HEK293T (cell line): ENCODE data around the gene TMEM42.
A peak's percentile ranks its signal among the peaks of the same experiment; 100 is the strongest.
"Not testable (repeated sequence)": the region's sequence is repeated elsewhere in the genome, so short reads cannot be mapped to it uniquely, and the experiment has no call there.

ENCODE experiments used
- CTCF ChIA-PET: fragments of 350-600 bp; formaldehyde crosslinking; extraction: SDS; loops from one replicate; lab custom pipeline; 2021; ENCODE audit warnings: antibody characterized with exemption, inconsistent platforms; lab: Yijun Ruan, JAX
- POLR2A ChIA-PET: fragments of 350-600 bp; formaldehyde crosslinking; extraction: SDS; loops from one replicate; lab custom pipeline; 2020; ENCODE audit warnings: antibody characterized with exemption, inconsistent platforms; lab: Yijun Ruan, JAX
- DNase-seq: peaks from one replicate; pipeline ENCODE4 v3.0.0; 2012; ENCODE audit warnings: mixed read lengths; ENCODE audit errors: extremely low spot score
- ARNT ChIP-seq: fragments of 450-650 bp; IDR thresholded peaks from 2 replicates; pipeline ENCODE4 v1.6.1; 2017; ENCODE audit warnings: mild to moderate bottlenecking
- BHLHE40 ChIP-seq: fragments of 450-650 bp; IDR thresholded peaks from 2 replicates; pipeline ENCODE4 v1.6.1; 2016; ENCODE audit warnings: mild to moderate bottlenecking, moderate library complexity, borderline replicate concordance
- CTBP1 ChIP-seq: fragments of 450-650 bp; IDR thresholded peaks from 2 replicates; pipeline ENCODE4 v1.6.1; 2016; ENCODE audit warnings: borderline replicate concordance
- ELF4 ChIP-seq: fragments of 450-650 bp; IDR thresholded peaks from 2 replicates; pipeline ENCODE4 v1.6.1; 2017; ENCODE audit warnings: antibody characterized with exemption
- FOXA1 ChIP-seq: fragments of 450-650 bp; IDR thresholded peaks from 2 replicates; pipeline ENCODE4 v1.6.1; 2016; ENCODE audit warnings: mild to moderate bottlenecking
- FOXK2 ChIP-seq: fragments of 450-650 bp; IDR thresholded peaks from 2 replicates; pipeline ENCODE4 v1.6.1; 2016; ENCODE audit warnings: mild to moderate bottlenecking
- FOXM1 ChIP-seq: fragments of 450-650 bp; IDR thresholded peaks from 2 replicates; pipeline ENCODE4 v1.6.1; 2017; ENCODE audit warnings: mild to moderate bottlenecking, borderline replicate concordance
- HDGF ChIP-seq: fragments of 450-650 bp; IDR thresholded peaks from 2 replicates; pipeline ENCODE4 v1.6.1; 2017; ENCODE audit warnings: antibody characterized with exemption, borderline replicate concordance
- L3MBTL2 ChIP-seq: fragments of 450-650 bp; conservative IDR thresholded peaks from 2 replicates; pipeline ENCODE4 v1.6.1; 2016; ENCODE audit warnings: mild to moderate bottlenecking
- LEF1 ChIP-seq: fragments of 450-650 bp; IDR thresholded peaks from 2 replicates; pipeline ENCODE4 v1.6.1; 2017; ENCODE audit warnings: mild to moderate bottlenecking, borderline replicate concordance
- NFRKB ChIP-seq: fragments of 450-650 bp; IDR thresholded peaks from 2 replicates; pipeline ENCODE4 v1.6.1; 2016; ENCODE audit warnings: mild to moderate bottlenecking, moderate library complexity
- PKNOX1 ChIP-seq: fragments of 450-650 bp; IDR thresholded peaks from 2 replicates; pipeline ENCODE4 v1.6.1; 2016
- SP1 ChIP-seq: fragments of 450-650 bp; IDR thresholded peaks from 2 replicates; pipeline ENCODE4 v1.6.1; 2017
- SUZ12 ChIP-seq: fragments of 450-650 bp; IDR thresholded peaks from 2 replicates; pipeline ENCODE4 v1.6.1; 2016; ENCODE audit warnings: mild to moderate bottlenecking
- TARDBP ChIP-seq: fragments of 450-650 bp; IDR thresholded peaks from 2 replicates; pipeline ENCODE4 v1.6.1; 2016
- ZNF384 ChIP-seq: fragments of 450-650 bp; IDR thresholded peaks from 2 replicates; pipeline ENCODE4 v1.6.1; 2016

The TMEM42 gene

GRCh38 chr3:44861412-44862225 is at the start of gene TMEM42:
Gene TMEM42, plus strand, starts transcription at chr3:44861912. Its CDS starts 13 bp downstream, at chr3:44861925.
- ChIA-PET CTCF (interaction anchor here (0.6 kb wide), 1 partner anchor 29 kb away, joined by 8 read pairs; no protein-coding TSS in a partner anchor), POLR2A (no interaction called here)
- peak; percentile 75; the same call in 1 of the 2 replicates for TF ChIP-seq L3MBTL2
- no peak for TF ChIP-seq ZNF384
- TF ChIP-seq HDGF: no peak
- TF ChIP-seq FOXK2: no peak
- TF ChIP-seq TARDBP: no peak
- no peak for TF ChIP-seq CTBP1
- no peak for TF ChIP-seq ARNT
- DNase-seq: peak; percentile 92

GRCh38 chr3:44814751-44815150 is 47.0 kb upstream of the TMEM42 start:
- ChIA-PET POLR2A (no interaction called here), CTCF (no interaction called here)

DNA sequence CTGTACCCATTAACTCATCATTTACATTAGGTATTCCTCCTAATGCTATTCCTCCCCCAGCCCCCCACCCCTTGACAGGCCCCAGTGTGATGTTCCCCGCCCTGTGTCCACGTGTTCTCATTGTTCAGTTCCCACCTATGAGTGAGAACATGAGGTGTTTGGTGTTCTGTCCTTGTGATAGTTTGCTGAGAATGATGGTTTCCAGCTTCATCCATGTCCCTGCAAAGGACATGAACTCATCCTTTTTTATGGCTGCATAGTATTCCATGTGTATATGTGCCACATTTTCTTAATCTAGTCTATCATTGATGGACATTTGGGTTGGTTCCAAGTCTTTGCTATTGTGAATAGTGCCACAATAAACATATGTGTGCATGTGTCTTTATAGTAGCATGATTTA is 45.4 kb upstream of the TMEM42 start:
- CTCF ChIA-PET, POLR2A ChIA-PET, DNase-seq: not testable (repeated sequence)

More at GRCh38 chr3:44814751-44815150, 47.0 kb upstream of the TMEM42 start:
- DNase-seq: no peak
- TF ChIP-seq FOXK2: no peak
- TF ChIP-seq ELF4: no peak
- TF ChIP-seq L3MBTL2: no peak
- no peak for TF ChIP-seq BHLHE40
- TF ChIP-seq ARNT: no peak
- TF ChIP-seq CTBP1: no peak
- no peak for TF ChIP-seq FOXM1
- no peak for TF ChIP-seq ZNF384
- TF ChIP-seq SUZ12: no peak
- no peak for TF ChIP-seq PKNOX1
- TF ChIP-seq LEF1: no peak
- TF ChIP-seq FOXA1: no peak
- TF ChIP-seq HDGF: no peak
- TF ChIP-seq TARDBP: no peak
- no peak for TF ChIP-seq NFRKB
- no peak for TF ChIP-seq SP1

DNA sequence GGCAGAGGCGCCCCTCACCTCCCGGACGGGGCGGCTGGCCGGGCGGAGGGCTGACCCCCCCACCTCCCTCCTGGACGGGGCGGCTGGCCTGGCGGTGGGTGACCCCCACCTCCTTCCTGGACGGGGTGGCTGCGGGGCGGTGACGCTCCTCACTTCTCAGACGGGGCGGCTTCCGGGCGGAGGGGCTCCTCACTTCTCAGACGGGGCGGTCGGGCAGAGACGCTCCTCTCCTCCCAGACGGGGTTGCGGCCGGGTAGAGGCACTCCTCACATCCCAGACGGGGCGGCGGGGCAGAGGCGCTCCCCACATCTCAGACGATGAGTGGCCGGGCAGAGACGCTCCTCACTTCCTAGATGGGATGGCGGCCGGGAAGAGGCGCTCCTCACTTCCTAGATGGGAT is 40.5 kb upstream of the TMEM42 start:
- DNase-seq, POLR2A ChIA-PET, CTCF ChIA-PET: not testable (repeated sequence)

GRCh38 chr3:44825264-44825925 is 36.3 kb upstream of the TMEM42 start:
- CTCF ChIA-PET: no interaction called here
- TF ChIP-seq ARNT (no peak), FOXK2 (no peak), BHLHE40 (no peak), TARDBP (no peak), L3MBTL2 (no peak), PKNOX1 (no peak), FOXM1 (no peak), HDGF (no peak), LEF1 (no peak), FOXA1 (no peak), CTBP1 (no peak), NFRKB (no peak), ELF4 (no peak), SP1 (no peak), ZNF384 (no peak), SUZ12 (no peak)
- POLR2A ChIA-PET: no interaction called here
- no peak for DNase-seq

DNA sequence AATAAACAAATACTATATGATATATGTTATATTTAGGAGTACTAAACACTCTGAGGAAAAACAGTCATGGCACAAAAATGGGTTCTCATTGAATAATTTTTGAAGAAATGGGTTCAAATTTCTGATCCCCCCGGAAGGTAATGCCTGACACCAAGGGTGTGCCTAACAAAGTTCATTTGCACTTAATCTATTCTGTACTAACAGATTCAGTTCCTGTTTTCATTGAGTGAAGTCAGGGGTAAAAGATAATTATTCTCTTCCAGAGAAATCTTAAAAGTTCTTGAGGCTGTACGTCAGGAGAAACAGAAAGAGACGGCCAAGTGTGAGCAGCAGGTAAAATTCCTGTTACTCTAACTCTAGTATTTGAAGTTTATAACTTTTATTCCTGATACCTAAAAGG is 34.5 kb upstream of the TMEM42 start:
- CTCF ChIA-PET: no interaction called here
- POLR2A ChIA-PET: no interaction called here
- no peak for TF ChIP-seq HDGF
- no peak for TF ChIP-seq ARNT
- DNase-seq: no peak

DNA sequence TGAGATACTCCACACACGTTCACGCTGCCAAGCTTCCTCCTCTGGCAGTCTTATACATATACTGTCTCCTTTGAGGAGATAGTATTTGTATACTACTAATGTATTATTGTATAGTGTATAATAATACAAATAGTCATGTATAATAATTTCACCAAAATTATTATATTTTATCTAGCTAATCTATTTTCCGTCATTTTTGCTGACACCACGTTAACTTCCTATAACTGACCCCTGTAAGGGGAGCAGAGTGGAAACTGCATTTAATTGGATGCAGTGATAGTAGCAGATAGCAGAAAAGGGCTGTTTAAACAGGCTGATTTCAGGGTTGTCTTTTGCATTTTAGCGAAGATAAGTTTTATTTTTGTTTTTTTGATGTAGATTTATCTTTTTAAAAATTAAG is 30.5 kb upstream of the TMEM42 start:
- POLR2A ChIA-PET: no interaction called here
- no peak for DNase-seq
- TF ChIP-seq HDGF (no peak), ELF4 (no peak), FOXA1 (no peak), ARNT (no peak), FOXM1 (no peak), L3MBTL2 (no peak), ZNF384 (no peak), NFRKB (no peak), CTBP1 (no peak)
- CTCF ChIA-PET: no interaction called here
